Endothelial cell of hepatic sinusoid (primary cell): ENCODE measurements around the gene SIRT7.

Experiments used
- in situ Hi-C: cut with HindIII; loops from 2 replicates; pipeline ENCODE4 v1.10.0; 2017; ENCODE audit warnings: low sequenced_read_pairs

Gene SIRT7

DNA sequence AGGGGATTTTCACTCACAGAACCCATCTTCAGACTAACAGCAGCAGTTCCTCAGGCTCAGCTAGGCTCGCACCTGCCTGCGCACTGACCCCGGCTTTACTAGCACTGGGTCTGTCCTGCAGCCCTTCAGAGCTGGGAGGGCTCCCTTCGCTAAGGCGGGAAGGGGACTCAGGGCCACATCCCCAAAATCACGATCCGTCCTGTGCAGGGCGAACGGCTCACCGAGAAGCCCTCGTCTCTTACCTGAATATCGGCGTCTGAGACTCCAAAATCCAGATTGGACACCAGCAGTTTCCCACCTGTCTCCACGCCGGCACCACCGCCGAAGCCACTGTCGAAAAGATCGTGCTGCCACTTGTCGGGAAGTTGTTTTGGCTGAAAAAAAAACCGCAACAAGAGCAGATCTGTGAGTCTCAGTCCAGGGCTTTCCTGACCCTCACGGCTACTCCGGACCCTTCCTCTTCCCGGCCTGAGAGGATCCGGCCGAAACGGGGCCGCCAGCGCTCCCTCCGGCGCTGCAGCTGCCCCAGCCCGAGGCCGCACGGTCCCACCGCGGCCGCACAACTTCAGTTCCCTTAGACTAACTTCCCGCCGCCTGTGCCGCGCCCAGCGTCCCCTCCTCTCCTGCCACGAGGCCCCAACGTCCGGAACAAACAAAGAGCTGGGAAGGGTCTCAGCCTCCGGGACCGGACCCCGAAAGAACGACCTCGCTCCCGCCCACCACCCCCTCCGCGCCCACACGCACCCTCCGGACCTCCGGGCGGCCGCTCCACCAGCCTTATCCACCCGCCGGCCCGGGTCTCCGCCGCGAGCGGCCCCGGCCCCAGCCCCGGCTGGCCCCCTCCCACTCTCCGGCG is 27.3 kb downstream of the SIRT7 start:
- in situ Hi-C loops: no loop called here

DNA sequence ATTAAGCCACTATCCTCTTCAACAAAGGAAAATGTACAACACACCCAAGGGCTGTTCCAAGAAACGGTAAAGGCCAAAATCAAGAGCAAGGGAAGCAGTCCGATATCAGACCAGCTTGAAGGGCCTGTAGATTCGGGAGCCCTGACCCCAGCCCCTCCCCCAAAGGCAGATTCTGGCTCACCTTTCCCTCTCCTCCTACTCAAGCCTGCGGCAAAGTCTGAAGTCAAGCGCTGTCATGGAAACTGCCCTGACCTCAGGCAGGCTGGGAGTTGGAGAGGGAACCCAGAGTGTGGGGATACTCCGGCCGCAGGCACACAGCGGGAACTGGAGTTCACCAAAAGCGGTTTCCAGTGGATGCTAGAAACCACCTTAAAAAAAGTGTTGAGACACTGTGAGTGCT is 28.4 kb downstream of the SIRT7 start:
- in situ Hi-C loops: no loop called here

DNA sequence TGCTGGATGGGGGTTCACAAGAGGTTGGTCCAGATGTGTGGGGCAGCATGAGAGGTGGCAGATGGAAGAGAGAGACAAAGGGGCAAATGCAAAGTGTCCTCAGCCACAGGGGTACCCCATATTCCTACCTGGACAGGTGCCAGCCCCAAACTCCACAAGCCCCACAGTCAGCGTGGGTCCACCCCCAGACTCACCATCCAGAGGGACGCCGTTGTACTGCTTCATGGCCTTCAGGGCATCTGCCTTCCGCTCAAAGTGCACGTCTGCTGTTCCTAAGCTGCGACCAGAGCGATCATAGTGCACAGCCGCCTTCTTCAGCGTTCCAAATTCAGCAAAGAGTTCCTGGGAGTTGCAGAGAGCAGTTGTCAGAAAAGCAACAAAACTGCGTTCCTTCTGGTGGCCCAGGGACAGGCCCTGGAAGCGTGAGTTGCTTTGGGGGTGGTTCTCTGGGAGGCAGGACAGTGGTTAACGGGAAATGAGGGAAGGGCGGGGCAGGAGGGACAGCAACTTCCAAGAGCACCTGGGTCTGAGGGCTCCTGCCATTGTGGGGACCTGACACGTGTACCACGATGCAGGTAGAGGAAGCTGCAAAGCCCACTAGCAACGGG is 28.9 kb downstream of the SIRT7 start:
- in situ Hi-C loops: no loop called here

DNA sequence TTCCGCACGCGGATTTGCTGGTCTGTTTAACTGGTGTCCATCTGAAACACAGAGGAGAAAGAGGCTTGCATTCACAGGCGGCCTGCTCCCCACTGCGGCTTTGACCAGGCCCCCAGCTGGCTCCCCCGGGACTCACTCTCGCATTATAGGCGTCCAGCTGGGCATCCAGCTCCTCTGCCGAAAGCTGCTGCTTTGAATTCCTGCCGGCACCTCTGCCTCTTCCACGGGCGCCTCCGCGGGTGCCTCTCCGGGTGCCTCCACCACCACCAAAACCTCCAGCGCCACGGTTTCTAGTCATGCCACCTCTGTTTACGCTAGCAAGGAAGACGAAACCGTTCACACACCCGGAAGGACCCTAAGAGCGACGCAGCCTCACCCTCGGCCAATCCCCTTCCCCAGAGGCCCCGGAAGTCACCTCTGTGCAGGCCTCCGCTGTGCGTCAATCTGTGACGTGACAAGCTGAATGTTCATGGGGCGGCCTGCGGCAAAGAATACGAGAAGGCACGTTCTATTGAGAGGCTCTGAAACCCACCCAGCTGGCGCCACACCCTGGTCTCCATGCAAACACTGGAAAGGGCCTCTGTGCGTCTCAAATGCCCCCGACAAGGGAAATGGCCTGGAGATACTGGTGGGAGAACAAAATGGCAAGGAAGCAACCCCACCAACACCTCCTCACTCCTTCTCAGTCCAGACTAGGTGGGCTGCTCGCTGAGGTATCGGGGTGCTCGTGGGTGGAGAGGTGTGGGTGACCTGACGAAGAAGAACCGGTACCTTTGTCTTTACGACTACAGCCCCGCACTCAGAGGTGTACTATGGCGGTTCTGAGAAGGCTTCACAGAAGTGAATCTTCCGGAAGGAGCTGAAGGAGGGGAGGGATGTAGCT is 29.6 kb downstream of the SIRT7 start:
- in situ Hi-C loops: no loop called here

DNA sequence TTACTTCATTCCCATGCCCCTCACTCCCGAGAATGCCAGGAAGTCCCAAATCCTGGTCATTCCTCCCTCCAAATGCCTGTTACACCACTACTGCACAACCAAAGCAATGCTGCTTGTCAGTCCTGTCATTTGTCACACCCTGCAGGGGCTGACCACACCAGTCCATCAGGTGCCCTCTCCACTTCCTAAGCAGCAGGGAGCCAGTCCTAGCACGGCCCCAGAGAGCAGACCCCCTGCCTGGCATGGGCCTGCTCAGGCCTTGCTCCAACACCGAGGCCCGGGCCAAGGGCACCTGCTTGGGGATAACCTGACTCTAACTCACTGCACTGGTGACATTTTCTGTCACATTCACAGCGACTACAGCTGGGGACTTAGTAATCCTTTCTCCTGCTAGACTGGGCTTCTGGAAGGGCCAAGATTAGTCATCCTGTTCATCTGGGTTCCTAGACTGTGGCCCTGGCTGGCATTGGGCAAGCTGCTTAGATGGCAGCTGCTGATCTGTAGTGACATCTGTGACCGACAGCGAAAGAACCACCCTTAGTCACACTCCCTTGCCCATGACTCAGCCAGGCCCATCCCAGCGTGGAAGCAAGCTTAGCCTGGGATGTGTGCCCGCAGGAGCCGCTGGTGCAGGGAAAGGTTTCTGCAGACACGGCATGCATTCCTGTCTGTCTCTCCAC is 32.0 kb downstream of the SIRT7 start:
- in situ Hi-C loops: no loop called here

DNA sequence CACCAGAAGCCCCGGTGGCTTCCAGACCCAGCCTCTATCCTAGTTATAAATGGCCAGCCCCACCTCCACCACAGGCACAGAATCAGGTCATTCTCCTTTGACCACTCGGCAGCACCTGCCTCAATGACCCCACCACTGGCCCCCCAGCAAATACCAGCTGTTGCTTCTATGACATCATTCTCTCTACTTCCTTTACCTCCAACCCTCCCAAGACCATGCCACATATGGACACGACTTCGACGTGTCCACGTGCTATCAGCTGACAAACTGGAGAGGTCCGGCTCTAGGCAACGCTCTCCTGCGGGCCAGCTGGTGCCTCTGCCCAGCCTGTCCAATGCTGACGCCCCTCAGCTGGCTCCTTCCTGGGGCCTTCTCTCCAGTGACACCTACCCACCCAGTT is 32.5 kb downstream of the SIRT7 start:
- in situ Hi-C loops: no loop called here

DNA sequence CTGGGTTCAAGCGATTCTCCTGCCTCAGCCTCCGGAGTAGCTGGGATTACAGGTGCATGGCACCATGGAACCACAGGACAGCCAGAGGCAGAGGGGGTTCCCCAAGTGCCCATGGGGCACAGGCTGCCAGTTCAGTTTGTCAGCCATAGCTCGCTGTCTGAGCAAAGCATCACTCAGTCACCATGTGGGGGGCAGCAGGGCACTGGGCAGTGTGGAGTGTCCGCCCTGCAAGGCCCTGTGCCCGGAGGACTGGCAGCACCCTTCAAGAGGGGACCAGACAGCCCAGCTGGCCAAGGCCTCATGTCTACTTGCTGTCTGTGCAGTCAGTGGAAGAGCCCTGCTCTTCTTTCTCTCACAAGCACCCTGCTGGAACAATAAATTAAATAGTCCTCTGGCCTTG is 33.0 kb downstream of the SIRT7 start:
- in situ Hi-C loops: no loop called here

DNA sequence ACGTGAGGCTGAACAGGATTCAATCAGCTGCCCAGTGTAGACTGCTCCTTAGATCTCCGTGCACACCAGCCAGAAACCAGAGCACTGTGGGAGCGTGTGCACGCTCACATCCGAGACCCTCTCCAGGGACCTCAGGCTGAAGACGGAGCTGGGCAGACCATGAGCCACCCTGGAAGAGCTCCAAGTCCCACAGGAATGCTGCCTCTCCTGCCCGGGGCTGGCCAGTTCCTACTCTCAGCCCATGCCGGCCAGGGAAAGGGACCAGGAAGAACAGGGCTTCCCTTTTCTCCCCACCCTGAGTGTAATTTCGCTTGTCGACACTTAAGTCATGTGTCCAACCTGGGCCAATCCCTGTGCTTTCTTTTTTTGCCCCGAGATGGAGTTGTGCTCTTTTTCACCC is 33.5 kb downstream of the SIRT7 start:
- in situ Hi-C loops: no loop called here

DNA sequence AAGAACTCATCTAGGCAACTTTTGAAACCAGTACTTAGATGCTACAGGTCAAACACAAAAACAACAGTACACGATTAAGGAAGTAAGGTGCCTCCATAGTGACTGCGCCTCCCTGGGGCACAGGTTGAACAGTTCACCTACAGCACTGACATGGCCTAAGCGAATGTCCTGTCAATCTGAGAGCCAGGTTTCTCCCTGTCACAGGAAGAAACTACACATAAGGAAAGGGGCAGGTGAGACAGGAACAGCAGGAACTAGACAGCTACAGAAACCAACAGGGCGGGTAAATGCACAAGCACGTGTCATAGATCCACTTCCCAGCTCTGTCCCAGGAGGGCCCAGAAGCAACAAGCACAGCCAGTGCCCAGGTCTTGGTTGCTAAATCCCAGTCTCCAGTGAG is 38.9 kb downstream of the SIRT7 start:
- in situ Hi-C loops: no loop called here

DNA sequence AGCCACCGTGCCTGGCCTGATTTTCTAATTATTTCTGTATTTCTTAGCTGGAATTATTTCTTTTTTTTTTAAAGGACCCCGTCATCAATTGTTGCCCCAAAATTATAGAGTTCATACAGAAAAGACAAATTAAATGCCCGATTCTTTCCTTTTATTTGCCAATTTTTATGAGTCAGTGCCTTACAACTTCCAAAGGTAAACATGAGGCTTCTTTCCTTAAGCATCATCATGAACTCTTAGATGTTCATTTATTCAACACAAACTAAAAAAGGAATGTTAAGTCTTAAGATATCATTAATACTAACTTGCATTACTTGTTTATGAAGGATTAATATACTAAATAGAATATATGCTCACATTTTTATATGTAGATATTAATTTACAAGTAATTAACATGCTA is 39.7 kb downstream of the SIRT7 start:
- in situ Hi-C loops: no loop called here

DNA sequence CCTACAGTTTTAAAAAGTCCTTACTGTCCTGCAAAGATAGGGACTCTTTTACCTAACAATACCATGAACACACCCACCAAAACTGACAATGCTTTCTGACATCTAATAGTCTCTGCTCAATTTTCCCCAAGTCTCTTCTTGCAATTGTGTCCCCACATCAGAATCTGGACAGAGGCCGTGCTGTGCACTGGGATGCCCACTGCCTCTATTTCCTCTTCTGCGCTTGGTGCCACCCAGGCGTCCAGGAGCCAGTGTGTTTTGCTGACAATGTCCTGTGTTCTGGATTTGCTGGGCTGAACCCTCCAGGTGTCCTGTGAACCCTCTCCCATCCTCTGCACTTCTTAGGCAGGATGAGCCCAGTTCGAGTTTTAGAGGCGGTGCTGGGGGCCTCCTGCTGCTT is 40.4 kb downstream of the SIRT7 start:
- in situ Hi-C loops: no loop called here

DNA sequence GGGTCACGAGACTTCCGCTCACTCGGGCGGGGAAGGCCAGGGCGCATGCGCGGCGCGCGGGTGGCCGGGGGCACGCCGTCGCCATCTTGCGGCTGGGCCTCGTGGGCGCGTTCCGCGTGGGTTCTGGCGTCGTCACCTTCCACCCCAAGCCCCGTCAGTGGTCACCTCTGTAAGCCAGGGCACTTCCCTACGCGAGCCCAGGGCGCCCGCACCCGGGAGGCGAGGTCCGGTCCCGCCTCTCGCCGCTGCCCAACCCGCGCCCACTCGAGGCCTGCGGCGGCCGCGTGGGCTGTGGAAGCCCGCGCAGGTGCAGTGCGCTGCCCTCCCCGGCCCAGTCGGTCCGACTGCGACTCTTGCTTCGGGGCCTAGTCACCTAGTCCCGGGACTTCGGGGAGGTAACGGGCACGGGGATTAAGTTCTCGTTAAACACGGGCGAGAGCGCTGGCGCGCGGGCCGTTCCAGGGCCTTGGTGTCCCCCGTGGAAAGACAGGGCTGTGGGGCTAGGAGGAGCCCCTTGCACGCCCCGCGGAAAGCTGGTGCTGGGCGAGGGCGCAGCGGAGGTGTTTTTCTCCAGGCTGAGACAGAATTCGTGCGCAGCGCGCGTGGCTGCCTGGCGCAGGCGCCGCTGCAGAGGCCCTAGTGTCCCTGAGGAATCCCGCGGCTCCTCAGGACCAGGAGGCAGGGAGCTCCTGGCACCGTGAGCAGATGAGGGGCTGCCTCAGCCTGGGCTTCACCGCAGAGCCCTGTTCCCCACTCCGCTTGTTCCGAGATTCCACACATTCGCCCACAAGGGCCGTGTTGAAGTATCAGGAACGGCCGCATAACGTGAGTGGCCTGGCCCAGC is 46.4 kb downstream of the SIRT7 start:
- in situ Hi-C loops: no loop called here

DNA sequence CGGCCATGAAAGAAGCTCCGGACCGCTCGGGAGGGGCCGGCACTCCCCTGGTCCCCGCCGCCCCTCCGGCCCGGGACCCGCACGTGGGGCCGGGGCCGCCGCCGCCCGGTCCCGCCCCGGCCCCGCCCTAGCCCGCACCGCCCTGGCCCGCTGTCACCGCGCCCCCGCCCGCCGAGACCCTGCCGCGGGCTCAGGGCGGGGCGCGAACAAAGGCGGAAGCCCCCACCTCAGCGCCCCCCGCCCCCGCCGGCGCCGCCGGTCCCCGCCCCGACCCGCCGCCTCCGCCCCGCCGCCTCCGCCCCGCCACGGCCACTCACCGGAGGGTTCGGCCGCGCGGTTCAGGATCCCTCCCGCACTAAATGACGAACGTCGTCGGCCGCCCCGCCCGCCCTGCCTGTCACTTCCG is 47.0 kb downstream of the SIRT7 start, which contains the start of gene ARHGDIA:
Gene ARHGDIA (minus strand): TSS at position 357 of the 406 bp plus-strand sequence. CDS start 1,407 bp downstream, outside the sequence.
- in situ Hi-C loops: no loop called here

DNA sequence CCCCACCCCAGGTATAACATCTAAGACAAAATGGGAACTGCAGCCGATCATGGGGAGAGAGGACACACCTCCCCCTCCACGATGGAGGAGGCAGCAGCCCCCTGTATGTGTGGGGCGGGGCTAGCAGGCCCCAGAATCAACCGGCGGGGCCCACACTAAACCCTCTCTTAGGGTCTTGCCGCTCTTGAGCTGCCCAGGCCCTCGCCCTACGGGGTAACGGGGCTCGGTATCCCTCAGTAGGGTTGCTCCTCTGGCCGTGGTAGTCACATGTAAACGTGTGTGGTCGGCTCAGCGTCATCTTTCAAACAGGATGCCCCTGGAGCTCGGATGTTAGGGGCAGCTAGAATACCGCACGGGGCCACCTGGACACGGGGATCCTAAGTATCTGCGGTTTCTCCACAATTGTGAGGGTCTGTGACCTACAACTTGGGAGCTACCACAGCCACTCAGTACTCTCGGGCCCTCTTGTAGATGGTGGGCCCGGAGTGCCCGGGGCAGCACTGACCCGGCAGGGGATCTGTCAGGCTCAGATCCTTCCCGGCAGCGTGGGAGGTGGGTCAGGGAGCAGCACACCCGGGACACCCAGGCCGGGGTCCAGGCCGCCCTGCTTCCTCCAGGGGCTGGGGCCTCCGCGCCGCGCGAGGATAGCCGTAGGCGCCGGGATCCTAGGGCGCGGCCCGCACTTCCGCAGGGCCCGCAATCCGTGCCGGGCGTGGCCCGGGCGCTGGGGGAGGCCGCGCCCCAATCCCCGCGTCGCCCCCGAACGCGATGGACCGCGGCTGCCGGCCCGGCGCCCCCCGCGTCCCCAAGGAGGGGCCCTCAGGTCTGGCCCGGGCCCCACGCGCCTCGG is 47.6 kb downstream of the SIRT7 start:
- in situ Hi-C loops: no loop called here

DNA sequence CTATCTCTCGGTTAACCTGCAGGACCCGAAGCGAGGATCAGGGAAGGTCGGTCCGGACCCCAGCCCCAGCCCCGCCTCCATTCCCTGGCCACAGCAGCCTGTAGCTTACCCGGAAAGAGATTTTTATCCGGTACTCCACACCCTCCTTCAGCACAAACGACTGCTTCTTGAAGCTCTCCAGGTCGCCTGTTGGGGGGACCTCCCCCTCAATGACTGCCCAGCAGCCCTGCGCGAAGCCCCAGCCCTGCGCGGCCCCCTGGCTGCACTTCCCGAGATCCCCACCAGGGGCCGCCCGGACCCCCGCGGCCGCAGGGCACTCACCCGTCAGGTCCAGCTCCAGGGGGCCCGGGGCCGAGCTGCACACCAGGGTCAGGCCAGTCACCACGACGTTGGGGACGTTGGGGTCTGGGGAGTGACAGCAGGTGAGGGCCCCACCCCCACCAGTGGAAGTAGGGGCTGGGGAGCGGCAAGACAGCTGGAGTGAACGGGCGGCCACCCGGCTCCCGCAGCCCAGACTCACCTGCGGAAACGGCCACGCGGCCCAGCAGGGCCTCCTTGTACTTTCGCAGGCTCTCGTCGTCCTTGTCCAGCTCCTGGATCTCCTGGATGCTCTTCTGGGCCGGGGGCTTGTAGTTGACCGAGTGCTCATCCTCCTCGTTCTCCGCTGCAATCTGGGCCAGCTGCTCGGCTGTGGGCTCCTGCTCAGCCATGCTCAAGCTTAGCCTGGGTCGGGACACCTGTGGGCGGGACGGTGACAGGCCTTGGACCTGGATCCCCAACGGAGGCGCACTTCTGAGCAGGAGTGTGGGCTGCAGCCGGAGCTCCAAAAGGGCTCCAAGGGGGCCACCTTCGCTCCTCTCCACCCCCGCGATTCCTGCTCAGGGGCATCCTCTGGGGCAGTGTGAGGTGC is 48.5 kb downstream of the SIRT7 start:
- in situ Hi-C loops: no loop called here

DNA sequence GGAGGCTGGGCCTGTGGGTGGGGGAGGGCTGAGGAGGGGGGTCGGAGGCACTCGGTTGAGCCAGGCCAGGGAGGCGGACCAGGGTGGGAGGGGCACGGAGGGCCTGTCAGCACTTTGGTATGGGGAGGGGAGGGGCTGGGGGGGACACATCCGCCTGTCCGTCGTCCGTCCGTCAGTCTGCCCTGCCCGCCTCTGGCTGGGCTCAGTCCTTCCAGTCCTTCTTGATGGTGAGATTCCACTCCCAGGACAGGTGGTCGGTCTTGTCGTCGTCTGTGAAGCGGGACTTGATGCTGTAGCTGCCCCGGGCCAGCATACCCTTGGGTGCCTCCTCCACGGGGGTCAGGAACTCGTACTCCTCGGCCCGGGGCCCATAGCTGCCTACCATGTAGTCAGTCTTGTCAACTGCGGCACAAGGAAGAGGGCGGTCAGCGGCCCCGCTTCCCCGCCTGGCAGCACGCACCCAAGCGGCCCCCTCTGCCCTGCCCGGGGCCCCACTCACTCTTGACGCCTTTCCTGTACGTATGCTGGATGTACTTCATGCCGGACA is 49.2 kb downstream of the SIRT7 start:
- in situ Hi-C loops: no loop called here

DNA sequence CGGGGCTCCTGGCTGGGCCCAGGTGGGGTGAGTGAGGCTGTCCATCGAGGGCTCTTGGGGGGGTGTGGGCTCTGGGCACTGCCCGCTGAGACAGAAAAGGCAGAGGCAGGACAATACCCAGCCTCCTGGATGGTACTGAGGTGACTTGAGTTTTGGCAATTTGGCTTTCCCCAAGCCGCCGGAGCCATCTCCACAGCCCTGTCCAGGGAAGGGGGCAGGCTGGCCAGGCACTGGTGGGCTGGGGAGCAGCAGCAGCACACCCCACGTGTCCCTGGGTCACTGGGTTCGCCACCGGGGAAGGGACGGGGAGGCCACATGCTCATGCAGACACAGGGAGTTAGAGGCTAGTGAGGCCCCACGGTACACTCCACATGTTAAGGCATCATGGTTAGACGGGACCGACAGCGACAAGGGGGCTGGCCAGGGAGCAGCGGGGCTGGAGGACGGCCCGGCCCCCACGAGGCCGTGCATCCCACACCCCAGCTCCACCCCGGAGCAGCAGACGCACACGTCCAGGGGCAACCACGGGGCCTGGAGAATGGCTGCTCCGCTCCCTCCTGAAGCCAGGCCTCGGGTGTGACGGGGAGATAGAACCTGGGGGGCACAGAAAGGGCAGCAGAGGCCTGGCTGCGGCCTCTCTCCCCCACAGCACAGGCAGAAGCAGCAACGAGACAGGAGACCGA is 49.8 kb downstream of the SIRT7 start:
- in situ Hi-C loops: no loop called here
